HG02610 (cell line): ENCODE measurements around the gene FBXW12.
"Not testable (repeated sequence)": the region's sequence is repeated elsewhere in the genome, so short reads cannot be mapped to it uniquely, and the experiment has no call there.

Experiments used
- ATAC-seq: cut with Tn5 transposase; IDR thresholded peaks from one replicate; pipeline ENCODE4 v1.9.1; 2021; ENCODE audit warnings: mild to moderate bottlenecking, moderate library complexity; ENCODE audit not compliant: unreplicated experiment

The FBXW12 gene, protein sequence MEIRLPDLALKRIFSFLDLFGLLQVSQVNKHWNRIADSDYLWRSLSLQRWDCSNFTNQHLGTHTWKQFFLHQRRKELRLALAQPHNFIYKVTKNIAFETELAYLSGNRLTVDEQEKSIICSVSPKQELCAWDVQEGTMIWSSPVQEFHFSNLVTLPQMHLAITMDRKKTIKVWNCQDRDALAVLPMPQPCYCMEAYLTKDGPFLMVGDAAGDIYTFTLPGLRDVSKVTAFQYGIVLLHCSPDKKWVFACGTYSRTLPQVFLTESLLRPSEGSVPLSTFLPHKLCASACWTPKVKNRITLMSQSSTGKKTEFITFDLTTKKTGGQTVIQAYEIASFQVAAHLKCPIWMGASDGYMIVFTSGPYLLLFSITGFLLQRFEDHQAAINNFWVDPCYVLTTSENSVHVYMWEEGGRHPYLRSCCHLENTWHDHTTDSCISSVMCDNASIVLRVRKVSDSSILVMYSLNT

DNA sequence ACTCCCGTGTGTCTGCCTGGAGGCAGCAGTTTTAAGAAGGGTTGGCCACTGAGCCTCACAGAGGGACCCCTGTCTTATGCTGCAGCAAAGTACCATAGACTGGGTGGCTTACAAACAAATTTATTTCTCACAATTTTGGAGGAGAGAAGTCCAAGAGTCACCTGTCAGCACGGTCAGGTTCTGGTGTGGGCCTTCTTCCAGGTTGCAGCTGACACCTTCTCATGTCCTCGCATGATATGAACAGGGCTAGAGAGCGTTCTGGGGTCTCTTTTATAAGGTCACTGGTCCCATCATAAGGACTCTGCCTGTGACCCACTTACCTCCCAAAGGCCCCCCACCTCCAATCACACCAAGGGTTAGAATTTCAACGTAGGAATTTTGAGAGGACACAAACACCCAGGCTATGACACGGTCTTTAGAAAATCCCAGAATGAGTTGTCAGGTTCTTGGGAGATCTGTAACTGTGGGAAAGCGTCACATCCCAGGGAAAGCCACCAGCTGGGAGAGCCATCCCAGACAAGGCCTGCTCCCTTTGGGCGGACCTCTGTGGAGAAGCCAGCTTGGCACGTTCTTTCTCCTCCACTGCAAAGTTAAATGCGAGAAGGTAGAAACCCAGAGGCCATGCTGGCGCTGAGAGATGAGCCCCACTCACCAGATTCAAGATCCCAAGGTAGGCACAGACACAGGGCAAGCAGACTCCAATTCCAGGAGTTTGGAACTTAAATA is at the start of gene FBXW12:
Gene FBXW12 (plus strand): TSS at position 569 of the 726 bp plus-strand sequence. CDS start 549 bp downstream, outside the sequence.
- no peak for ATAC-seq

DNA sequence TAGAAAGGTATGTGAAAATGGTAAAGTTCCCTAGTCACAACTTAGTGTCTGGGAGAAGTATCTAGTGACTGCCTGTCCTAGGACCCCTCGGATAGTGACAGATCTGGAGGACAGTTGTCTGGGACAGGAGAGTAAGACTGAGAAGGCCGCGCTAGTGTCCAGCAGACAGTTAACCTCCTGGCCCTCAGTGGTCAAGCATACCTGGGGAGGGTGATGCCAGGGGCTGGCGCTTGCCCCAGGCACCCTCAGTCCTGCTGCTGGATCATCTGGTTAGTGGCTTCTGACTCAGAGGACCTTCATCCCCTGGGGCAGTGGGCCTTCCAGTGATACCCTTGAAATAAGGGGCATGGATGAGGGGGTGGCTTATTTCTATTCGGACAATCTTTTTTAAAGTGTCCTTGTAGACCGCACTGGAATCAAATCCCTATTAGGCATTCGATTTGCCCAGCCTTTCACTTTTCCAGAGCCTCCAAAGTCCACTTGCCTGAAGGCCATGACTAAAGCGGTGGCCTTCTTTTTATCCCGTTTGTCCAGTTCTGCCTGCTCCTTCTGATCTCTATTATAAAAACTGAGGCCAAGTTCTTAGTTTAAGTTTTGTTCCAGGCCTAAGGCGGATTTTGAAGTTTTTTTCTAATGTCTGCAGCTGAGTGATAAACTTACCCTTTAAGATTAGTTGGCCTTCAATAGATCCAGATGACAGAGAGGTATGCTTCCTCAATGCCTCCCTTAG is 40.1 kb upstream of the FBXW12 start:
- ATAC-seq: not testable (repeated sequence)

DNA sequence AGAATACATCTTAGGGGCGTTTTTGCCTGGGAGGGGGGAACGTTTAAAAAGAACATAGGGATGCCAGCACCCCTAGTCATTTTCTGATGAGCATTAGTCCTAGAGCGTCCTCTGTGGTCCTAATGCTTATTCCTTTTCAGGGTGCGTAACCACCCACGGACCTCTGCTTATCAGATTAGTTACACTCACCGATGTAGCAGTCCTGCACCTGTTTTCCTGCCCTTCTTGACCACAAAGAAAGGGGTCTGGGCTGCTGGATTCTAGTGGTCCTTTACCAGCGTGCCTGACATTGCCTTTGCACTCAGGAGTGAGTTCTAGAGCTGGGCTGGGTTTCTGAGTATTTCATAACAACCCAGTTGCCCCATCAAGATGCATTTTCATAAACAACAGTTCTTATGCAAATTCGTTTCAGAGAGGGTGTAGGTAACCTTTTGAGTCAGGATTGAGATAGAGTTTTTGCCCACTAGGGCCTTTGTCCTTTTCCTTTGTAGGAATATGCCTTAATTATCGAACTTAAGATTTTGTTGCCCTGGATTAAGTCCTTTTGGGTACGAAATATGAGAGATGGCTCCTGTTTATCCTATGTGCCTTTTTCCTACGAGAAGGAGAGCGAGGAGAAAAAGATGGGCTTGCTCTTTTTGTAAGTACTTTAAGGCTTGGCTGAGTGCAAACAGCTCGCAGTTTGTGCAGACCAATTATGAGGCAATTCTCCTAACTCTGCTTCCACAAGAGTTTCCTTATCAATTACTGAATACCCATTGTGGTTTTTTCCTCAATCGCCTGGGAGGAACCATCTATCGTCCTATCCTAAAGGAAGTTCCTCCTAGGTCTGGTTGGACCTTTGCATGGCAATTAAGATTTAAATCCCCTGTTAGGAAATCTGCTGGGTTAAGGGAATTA is 38.4 kb upstream of the FBXW12 start, which contains the start of gene SPINK8:
Gene SPINK8 (minus strand): TSS at position 316 of the 900 bp plus-strand sequence. CDS start 5,320 bp downstream, outside the sequence.
- ATAC-seq: not testable (repeated sequence)

DNA sequence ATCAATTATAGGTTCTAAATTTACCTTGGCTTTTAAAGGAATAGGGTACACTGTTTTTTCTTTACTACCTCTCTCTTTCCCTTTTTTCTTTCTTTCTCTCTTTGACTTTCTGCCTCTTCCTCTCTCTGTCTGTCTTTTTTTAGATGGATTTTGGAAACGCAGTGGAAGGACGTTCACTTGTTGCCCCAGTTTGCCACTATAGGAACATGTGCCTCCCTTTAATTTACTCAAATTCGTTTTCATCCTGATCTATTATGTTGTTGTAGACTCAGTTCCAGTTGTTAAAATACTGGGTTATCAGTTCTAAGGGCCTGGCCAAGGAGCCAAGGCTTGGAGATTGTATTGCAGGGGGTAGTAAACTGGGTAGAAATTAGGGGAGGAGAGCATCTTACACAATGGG is 37.4 kb upstream of the FBXW12 start:
- ATAC-seq: no peak

DNA sequence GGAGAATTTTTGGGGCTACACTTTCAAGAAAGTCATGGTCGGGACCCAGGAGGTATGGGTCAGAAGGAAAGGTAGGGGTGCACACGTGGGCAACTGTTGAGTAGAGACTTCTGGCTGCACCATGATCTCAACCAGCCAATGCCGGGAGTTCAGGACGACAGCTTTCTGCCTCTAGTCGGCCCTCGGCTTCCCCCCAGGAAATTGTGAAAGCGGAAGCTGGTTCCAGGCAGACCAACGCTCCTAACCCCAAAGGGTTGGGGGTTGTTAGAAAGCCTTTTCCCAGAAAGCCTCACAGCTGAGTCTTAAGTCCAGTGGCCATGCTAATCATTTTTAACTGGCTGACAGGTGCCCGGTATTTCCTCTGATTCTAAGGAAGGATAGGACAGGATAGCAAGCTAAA is 36.7 kb upstream of the FBXW12 start:
- ATAC-seq: not testable (repeated sequence)

DNA sequence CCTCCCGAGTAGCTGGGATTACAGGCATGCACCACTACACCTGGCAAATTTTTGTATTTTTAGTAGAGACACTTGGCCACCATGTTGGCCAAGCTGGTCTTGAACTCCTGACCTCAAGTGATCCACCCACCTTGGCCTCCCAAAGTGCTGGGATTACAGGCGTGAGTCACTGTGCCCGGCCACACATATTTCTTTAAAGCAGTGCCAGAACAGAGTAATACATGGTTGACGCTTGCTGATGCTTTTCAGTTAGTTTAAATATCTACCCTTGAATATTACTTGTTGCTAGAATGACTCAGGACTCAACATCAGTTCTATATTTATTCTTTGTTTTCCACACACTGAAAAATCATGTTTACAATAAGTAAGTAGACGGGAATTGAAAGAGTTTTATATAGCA is 34.5 kb upstream of the FBXW12 start:
- not testable (repeated sequence) for ATAC-seq

DNA sequence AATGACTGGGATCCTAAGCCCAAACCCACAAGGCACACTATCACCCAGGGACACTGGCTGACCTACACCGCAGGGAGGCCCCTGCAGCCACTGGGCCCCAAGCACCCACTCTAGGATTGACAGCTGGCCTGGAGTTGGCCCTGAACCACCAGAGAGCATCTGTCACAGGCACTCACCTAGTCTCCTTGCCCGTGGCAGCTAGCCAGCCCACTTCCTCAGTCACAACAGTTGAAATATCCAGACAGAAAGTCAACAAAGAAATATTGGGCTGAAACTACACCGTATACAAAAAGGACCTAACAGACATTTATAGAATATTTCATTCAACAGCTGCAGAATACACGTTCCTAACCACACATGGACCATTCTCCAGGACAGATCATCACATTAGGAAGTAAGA is 33.4 kb upstream of the FBXW12 start:
- ATAC-seq: no peak

DNA sequence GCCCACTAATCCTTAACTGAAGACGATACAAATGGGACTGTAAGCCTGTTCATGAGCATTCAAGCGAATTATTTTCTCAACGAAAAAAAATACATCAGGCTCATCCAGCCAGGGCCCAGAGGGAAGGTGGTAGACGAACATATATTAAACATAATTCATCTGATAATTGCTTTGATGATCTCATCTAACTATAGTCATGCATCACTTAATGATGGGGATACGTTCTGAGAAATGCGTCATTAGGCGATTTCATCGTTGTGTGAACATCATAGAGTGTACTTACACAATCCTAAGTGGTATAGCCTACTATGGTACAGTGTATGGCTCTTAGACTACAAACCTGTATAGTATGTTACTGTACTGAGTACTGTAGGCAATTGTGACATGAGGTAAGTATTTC is 28.6 kb upstream of the FBXW12 start:
- no peak for ATAC-seq

DNA sequence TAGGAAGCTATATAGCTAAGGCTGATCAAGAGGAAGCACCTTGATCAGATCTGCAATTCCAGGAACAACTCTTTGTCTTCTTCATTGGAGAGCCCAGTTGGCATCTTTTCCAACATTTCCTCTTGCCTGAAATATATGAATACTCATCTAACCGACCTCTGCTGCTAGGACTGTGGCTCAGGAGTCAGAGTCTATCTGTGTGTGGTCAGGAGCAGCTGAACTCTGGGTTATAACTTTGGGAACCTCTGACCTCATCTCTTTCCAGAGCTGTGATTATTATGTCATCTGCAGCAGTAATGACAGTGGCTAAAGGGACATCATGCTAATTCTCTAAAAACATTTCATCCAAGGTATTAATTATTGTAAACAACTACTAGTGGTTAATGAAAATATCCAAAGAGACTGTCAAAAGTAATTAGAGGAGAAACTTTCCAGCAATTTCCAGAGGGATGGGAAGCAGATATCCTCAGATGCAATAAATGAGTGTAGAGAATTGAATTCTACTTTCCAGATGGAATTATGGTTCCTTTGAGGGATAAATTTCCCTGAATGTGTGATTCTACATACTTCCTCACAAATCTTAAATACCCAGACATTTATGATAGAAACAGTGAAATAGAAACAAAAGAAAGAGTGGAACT is 27.0 kb upstream of the FBXW12 start:
- ATAC-seq: no peak

DNA sequence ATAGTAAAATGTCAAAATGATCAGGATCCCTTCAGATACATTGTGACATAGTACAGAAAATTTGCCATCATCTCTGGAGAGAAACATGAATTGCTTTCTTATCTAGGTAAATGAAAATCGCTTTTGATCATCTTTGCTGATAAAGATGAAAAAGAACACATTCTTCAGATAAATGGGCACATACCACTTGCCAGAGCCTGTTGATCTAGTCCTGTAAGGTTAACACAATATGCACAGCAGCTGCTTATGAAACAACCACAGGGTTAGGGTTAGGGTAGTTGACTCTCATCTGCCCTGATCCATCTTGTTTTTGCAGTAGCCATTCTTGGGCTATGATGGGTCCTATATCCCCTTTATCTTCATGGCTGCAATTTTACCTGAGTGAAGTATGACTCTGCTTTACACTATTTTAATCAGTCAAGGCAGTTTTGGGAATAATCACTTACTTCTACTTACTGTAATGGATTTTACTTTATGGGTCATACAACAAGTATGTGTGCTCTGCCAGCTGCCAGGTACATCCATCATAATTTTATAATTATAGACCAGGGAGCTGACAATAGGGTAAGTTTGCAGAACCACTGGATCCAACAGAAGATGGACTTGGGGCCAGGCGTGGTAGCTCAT is 26.0 kb upstream of the FBXW12 start:
- no peak for ATAC-seq

DNA sequence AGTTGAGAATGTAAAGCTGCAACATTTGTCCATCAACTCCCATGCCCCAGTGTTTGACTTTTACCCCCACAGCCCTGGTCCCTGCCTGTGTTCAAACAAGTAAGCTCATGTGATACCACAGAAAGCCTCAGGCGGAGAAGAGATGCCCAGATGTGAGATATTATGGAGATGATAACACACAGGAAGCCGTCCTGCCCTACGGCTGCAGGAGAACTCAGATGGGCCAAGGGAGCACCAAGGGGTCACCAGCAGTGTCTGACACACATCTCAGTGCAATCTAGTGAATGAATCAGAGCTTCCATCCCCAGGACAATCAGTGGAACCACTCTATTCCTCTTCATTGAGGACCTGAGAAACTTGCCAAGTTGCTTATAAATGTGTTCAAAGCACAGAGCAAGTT is 24.5 kb upstream of the FBXW12 start:
- no peak for ATAC-seq

DNA sequence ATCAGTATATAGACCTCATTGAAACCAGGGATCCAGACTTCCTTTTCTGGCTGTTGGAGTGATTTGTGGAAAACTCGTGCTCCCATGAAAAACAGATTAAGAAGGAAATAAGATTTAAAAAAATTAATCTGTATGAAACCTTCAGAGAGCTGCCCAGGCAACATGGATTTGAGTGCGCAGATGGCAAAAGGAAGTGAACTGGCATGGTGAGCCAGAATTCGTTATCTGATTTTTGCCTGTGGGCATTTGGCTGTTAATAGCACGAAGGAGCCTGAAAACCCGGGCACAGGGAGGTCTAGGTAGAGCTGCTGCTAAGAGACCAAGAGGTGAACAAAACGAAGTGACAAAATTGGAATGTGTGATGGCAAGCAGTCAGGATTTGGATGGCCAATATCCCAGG is 19.5 kb upstream of the FBXW12 start:
- no peak for ATAC-seq

DNA sequence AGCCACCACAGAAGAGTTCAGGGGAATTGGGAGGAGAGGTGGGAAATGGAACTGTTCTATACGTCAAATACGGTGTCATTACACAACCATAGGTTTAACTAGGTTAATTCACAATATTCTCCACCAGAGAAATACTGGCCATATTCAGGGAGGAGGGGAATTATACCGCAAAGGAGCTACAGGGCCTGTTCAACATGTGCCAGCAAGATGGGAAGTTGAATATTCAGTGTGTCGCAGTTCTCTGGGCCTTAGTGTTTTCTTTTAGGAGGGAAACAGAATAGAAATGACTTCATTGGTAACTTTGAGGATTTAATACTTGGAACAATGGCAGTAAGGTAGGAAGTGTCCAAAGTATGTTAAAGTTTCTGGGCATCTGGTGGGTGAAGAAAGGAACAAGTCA is 18.0 kb upstream of the FBXW12 start:
- ATAC-seq: no peak

DNA sequence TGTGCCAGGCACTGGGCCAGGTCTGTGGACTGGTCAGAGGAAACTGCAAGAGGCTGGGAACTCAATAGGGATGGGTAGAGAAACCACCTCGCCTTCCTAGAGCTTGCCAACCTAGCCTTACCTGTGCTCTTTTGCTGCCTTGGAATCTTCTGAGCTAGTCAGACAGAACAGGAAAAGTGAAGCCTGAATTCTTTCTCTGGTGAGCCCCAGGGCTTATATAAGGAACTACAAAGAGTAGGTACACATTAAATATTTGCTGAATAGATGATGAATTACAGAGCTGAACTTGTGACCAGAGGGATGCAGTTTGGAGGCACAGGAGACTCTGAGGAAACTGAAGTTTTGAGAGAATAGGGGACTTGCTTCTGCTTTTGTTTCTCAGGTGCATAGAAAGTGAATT is 15.6 kb upstream of the FBXW12 start:
- ATAC-seq: no peak

DNA sequence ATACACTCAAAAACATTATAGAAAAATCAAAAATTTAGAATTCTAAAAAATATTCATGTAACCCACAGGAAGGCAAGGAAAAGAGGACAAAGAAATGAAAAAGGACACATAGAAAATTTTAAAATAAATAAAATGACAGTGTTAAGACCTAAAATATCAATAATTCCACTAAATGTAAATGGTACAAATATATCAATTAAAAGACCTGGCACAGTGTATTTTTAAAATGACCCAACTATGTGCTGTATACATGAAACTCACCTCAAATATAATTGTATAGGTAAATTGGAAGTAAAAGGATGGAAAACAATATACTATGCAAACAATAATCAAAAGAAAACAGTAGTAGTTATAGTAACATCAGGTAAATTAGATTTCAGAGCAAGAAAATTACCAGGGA is 10.1 kb upstream of the FBXW12 start:
- no peak for ATAC-seq

DNA sequence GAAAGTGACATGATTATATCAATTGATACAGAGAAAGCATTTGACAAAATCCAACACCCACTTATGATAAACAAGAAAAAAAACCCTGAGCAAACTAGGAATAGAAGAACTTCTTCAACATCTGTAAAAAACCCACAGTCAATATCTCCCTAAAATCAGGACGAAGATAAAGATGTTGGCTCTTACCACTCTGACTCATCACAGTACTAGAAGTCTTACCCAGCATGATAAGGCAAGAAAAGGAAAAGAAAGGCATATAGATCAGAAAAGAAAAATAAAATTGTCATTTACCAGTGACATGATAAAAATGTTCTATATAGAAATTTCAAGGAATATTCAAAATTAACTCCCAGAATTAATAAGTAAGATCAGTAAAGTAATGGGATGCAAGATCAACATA is 7.2 kb upstream of the FBXW12 start:
- no peak for ATAC-seq

DNA sequence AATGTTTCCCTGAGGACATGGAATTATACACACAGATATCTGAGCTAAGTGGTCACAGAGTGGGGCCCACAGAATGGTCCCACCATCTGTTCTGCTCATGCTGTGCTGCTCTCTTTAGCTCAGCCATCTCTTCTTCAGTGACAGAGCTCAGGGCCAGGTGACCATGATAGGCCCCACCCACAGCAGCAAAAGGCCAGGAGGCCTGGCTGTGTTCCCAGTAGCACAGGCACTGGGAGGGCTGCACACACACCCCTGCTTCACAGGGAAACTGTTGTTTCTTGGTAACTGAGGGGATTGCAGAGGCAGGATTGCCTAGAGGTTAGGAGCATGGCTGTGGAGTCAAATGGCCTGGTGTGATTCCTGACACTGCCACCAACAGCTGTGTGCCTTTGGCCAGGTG is 4.8 kb upstream of the FBXW12 start:
- ATAC-seq: no peak

DNA sequence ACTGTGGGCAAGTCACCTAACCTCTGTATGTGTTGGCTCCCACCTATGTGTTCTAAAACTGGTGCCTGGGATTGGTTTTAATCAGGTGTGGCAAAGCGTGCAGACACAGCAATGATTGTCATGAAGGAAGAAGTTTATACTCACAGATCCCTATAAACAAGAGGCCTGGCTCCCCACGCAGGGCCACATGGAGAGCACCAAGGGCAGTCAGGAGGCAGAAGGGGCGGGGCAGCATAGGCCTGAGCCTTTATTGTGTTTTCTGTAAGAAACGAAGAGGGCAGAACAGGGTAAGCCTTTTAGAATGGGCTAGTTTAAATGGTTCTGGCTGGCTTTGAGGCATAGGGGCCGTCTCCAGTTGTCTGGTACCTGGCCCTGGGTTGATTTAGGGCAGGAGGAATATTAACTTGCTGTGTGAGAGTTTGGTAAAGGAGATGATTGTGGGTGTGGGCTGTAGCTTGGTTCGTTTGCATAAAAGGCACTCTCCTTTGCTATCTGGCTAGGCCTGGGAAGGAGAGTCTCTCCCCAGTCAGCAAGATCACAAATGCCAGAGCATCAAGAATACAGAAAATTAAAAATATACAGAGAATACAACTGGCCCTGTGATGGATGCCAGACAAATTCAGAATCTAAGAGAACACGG is 2.2 kb upstream of the FBXW12 start:
- no peak for ATAC-seq

DNA sequence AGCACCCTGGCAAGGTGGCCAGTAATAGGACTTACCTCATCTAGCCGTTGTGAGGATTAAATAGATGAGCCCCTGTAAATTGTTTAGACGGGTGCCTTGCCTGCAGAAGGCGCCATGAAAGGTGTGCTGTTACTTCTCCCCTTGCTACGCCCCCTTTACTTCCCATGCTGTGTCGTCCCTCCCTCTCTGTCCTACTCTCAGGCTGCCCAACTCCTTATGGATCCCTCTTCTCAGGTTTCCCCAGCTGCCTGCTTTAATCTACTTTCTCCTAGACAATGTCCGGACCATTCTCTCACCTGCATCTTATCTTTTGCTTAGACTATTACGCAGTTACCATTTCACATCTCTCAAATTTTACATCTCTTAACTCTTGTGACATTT is 1.7 kb upstream of the FBXW12 start:
- ATAC-seq: no peak
